ENCODE results near the gene SNRPB2.

SNRPB2 gene

GRCh38 chr20:16785226-16785625 is 55.4 kb downstream of the SNRPB2 start:
- TF ChIP-seq GATA1 (IDR thresholded peaks at IDR 0.05; ENCODE audit: low read depth, low read length), result no peak
- no peak for TF ChIP-seq POLR2A (IDR thresholded peaks at IDR 0.05; ENCODE audit: low read length)
- DNase-seq, result no peak
